Astrocyte of the spinal cord (primary cell): ENCODE measurements around the gene GFOD1.

Source experiments
- DNase-seq: peaks from one replicate; pipeline ENCODE4 v3.0.0; 2011; ENCODE audit warnings: low read depth, low spot score
- H3K4me3 ChIP-seq: 2 replicates; pipeline ENCODE4 v1.5.1; 2011; ENCODE audit warnings: low read depth, mild to moderate bottlenecking, low read length, moderate library complexity
- in situ Hi-C: cut with HindIII; loops from 2 replicates; pipeline ENCODE4 v1.10.0; 2017; ENCODE audit warnings: low sequenced_read_pairs
- TF ChIP-seq, protein P1 (sequence below): IDR thresholded peaks from 2 replicates; pipeline ENCODE4 v1.5.1; 2012; ENCODE audit warnings: low read depth, mild to moderate bottlenecking, low read length, inconsistent platforms

Gene GFOD1

GRCh38 chr6:13311155-13311554 is 176.2 kb downstream of the GFOD1 start:
- TF ChIP-seq, protein P1, sequence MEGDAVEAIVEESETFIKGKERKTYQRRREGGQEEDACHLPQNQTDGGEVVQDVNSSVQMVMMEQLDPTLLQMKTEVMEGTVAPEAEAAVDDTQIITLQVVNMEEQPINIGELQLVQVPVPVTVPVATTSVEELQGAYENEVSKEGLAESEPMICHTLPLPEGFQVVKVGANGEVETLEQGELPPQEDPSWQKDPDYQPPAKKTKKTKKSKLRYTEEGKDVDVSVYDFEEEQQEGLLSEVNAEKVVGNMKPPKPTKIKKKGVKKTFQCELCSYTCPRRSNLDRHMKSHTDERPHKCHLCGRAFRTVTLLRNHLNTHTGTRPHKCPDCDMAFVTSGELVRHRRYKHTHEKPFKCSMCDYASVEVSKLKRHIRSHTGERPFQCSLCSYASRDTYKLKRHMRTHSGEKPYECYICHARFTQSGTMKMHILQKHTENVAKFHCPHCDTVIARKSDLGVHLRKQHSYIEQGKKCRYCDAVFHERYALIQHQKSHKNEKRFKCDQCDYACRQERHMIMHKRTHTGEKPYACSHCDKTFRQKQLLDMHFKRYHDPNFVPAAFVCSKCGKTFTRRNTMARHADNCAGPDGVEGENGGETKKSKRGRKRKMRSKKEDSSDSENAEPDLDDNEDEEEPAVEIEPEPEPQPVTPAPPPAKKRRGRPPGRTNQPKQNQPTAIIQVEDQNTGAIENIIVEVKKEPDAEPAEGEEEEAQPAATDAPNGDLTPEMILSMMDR = no peak
- no peak for DNase-seq
- in situ Hi-C loops = no loop called here
- H3K4me3 ChIP-seq = no peak overlapping the region

- DNase-seq = no peak
- in situ Hi-C loops = no loop called here
- TF ChIP-seq, protein P1 = no peak
- no peak overlapping the region for H3K4me3 ChIP-seq
These were observed 179.1 kb downstream of the GFOD1 start for GRCh38 chr6:13308332-13308731.
